IMR-90 (cell line): ENCODE measurements around the gene TENM4. TPM values are rescaled to one million over a fixed set of nuclear protein-coding genes. Genes with fewer than 3 reads are reported as not detected.

ENCODE experiments used
- ATAC-seq: fragments of 200-7000 bp; cut with Tn5 transposase; 2 replicates; pipeline ENCODE4 v1.9.1; 2020; ENCODE audit warnings: low read depth, mild to moderate bottlenecking, moderate library complexity
- BruUV-seq: library from RNA; stranded (reverse); fragments of 400-500 nt; replicated peaks from 2 replicates; lab custom pipeline; 2021; lab: Mats Ljungman, UMichigan
- CTCF ChIA-PET: fragments of 300-600 bp; formaldehyde crosslinking; extraction: SDS; loops from one replicate; lab custom pipeline; 2021; ENCODE audit warnings: antibody characterized with exemption; lab: Yijun Ruan, JAX
- POLR2A ChIA-PET: fragments of 300-600 bp; sonication (Branson Sonifier 250); formaldehyde crosslinking; loops from one replicate; lab custom pipeline; 2022; ENCODE audit warnings: antibody characterized with exemption; ENCODE audit not compliant: unreplicated experiment; lab: Charles Lee
- DNase-seq: peaks from one replicate; pipeline ENCODE4 v3.0.0; 2013
- H2AFZ ChIP-seq: replicated peaks from 2 replicates; pipeline ENCODE3; 2013; ENCODE audit warnings: low read length, mild to moderate bottlenecking; ENCODE audit not compliant: poor library complexity
- H2AK5ac ChIP-seq: 2 replicates; pipeline ENCODE4 v1.6.1; 2013; ENCODE audit warnings: low read depth, low read length, inconsistent platforms
- H2AK9ac ChIP-seq: replicated peaks from 2 replicates; pipeline ENCODE3; 2013; ENCODE audit warnings: mild to moderate bottlenecking, low read depth, low read length, moderate library complexity; ENCODE audit not compliant: poor library complexity
- H2BK120ac ChIP-seq: 2 replicates; pipeline ENCODE4 v1.6.1; 2013; ENCODE audit warnings: low read depth, low read length, inconsistent platforms
- H2BK15ac ChIP-seq: 3 replicates; pipeline ENCODE4 v1.6.1; 2013; ENCODE audit warnings: low read depth, low read length, inconsistent platforms
- H2BK20ac ChIP-seq: 2 replicates; pipeline ENCODE4 v1.6.1; 2013; ENCODE audit warnings: low read depth, mild to moderate bottlenecking, inconsistent platforms, low read length, moderate library complexity
- H2BK5ac ChIP-seq: 2 replicates; pipeline ENCODE4 v1.6.1; 2013; ENCODE audit warnings: mild to moderate bottlenecking, low read depth, low read length, inconsistent platforms; ENCODE audit not compliant: poor library complexity, severe bottlenecking
- H3K14ac ChIP-seq: replicated peaks from 2 replicates; pipeline ENCODE4 v1.6.1; 2013; ENCODE audit warnings: low read depth, low read length, inconsistent platforms
- H3K18ac ChIP-seq: 2 replicates; pipeline ENCODE4 v1.6.1; 2013; ENCODE audit warnings: low read depth, low read length, control low read depth
- H3K23ac ChIP-seq: 2 replicates; pipeline ENCODE4 v1.6.1; 2013; ENCODE audit warnings: low read depth, low read length, inconsistent platforms
- H3K27ac ChIP-seq: 2 replicates; pipeline ENCODE4 v1.5.1; 2013; ENCODE audit warnings: mild to moderate bottlenecking, control low read depth, low read length; ENCODE audit not compliant: insufficient read depth
- H3K27me3 ChIP-seq: 2 replicates; pipeline ENCODE4 v1.6.1; 2013; ENCODE audit warnings: low read length; ENCODE audit not compliant: control insufficient read depth, insufficient read depth
- H3K36me3 ChIP-seq: 2 replicates; pipeline ENCODE4 v1.6.1; 2013; ENCODE audit warnings: low read length, mixed read lengths; ENCODE audit not compliant: control insufficient read depth, insufficient read depth
- H3K4ac ChIP-seq: 2 replicates; pipeline ENCODE4 v1.6.1; 2013; ENCODE audit warnings: low read depth, low read length, inconsistent platforms
- H3K4me1 ChIP-seq: 2 replicates; pipeline ENCODE4 v1.6.1; 2013; ENCODE audit warnings: low read length, mixed read lengths; ENCODE audit not compliant: control insufficient read depth, insufficient read depth
- H3K4me2 ChIP-seq: 2 replicates; pipeline ENCODE4 v1.6.1; 2013; ENCODE audit warnings: low read depth, mild to moderate bottlenecking, control low read depth, low read length, moderate library complexity
- H3K4me3 ChIP-seq: 2 replicates; pipeline ENCODE4 v1.5.1; 2013; ENCODE audit warnings: low read depth, mild to moderate bottlenecking, control low read depth, low read length, moderate library complexity; ENCODE audit not compliant: insufficient read depth
- H3K56ac ChIP-seq: 2 replicates; pipeline ENCODE4 v1.6.1; 2013; ENCODE audit warnings: low read length, inconsistent platforms; ENCODE audit not compliant: insufficient read depth; ENCODE audit errors: extremely low read depth
- H3K79me1 ChIP-seq, 2 experiments: 2 replicates each; pipeline ENCODE4 v1.6.1; 2013; ENCODE audit warnings: low read length in 2 of 2, inconsistent platforms in 1 of 2, low read depth in 1 of 2
- H3K9ac ChIP-seq: 2 replicates; pipeline ENCODE4 v1.6.1; 2013; ENCODE audit warnings: low read depth, low read length, control low read depth
- H3K9me1 ChIP-seq: 2 replicates; pipeline ENCODE4 v1.6.1; 2013; ENCODE audit warnings: low read length, inconsistent platforms; ENCODE audit not compliant: insufficient read depth
- H3K9me3 ChIP-seq: 2 replicates; pipeline ENCODE4 v1.6.1; 2013; ENCODE audit warnings: low read length; ENCODE audit not compliant: control insufficient read depth, insufficient read depth
- H4K20me1 ChIP-seq: 2 replicates; pipeline ENCODE4 v1.6.1; 2013; ENCODE audit warnings: low read length, inconsistent platforms; ENCODE audit not compliant: insufficient read depth
- H4K5ac ChIP-seq: 2 replicates; pipeline ENCODE4 v1.6.1; 2013; ENCODE audit warnings: mild to moderate bottlenecking, low read depth, low read length, control low read depth
- H4K8ac ChIP-seq, 2 experiments: 2 replicates each; pipeline ENCODE4 v1.6.1; 2013; ENCODE audit warnings: low read depth in 2 of 2, low read length in 2 of 2, control low read depth in 1 of 2, inconsistent platforms in 1 of 2
- H4K91ac ChIP-seq: 2 replicates; pipeline ENCODE4 v1.6.1; 2013; ENCODE audit warnings: low read depth, low read length, inconsistent platforms; ENCODE audit not compliant: insufficient read depth
- BHLHE40 ChIP-seq: fragments of 150-350 bp; IDR thresholded peaks from 2 replicates; pipeline ENCODE4 v1.6.1; 2016; ENCODE audit warnings: mild to moderate bottlenecking, low read depth, low read length
- CEBPB ChIP-seq: IDR thresholded peaks from 2 replicates; pipeline ENCODE4 v1.6.1; 2012; ENCODE audit warnings: low read depth, low read length, improper control_type of control experiment
- CHD1 ChIP-seq: IDR thresholded peaks from 2 replicates; pipeline ENCODE4 v1.6.1; 2012; ENCODE audit warnings: low read depth, low read length, improper control_type of control experiment
- CTCF ChIP-seq: conservative IDR thresholded peaks from 2 replicates; pipeline ENCODE4 v1.5.1; 2012; ENCODE audit warnings: mild to moderate bottlenecking, low read depth, low read length, improper control_type of control experiment
- ELK1 ChIP-seq: fragments of 150-350 bp; IDR thresholded peaks from 2 replicates; pipeline ENCODE4 v1.6.1; 2016; ENCODE audit warnings: low read depth, mild to moderate bottlenecking, low read length, moderate library complexity, borderline replicate concordance
- FOS ChIP-seq: fragments of 150-350 bp; IDR thresholded peaks from 2 replicates; pipeline ENCODE4 v1.6.1; 2016; ENCODE audit warnings: low read depth, low read length
- MAFK ChIP-seq: IDR thresholded peaks from 2 replicates; pipeline ENCODE4 v1.6.1; 2012; ENCODE audit warnings: low read depth, low read length, improper control_type of control experiment
- MAZ ChIP-seq: IDR thresholded peaks from 2 replicates; pipeline ENCODE4 v1.6.1; 2012; ENCODE audit warnings: low read depth, mild to moderate bottlenecking, low read length, improper control_type of control experiment, moderate library complexity, borderline replicate concordance
- MXI1 ChIP-seq: IDR thresholded peaks from 2 replicates; pipeline ENCODE4 v1.6.1; 2012; ENCODE audit warnings: low read depth, mild to moderate bottlenecking, low read length, moderate library complexity, borderline replicate concordance
- NFE2L2 ChIP-seq: fragments of 150-350 bp; IDR thresholded peaks from 2 replicates; pipeline ENCODE4 v1.6.1; 2016; ENCODE audit warnings: low read depth, mild to moderate bottlenecking, low read length
- POLR2A ChIP-seq: IDR thresholded peaks from 2 replicates; pipeline ENCODE4 v1.6.1; 2012; ENCODE audit warnings: mild to moderate bottlenecking, low read depth, low read length
- RAD21 ChIP-seq: IDR thresholded peaks from 2 replicates; pipeline ENCODE4 v1.6.1; 2012; ENCODE audit warnings: low read length, improper control_type of control experiment
- RCOR1 ChIP-seq: IDR thresholded peaks from 2 replicates; pipeline ENCODE4 v1.6.1; 2012; ENCODE audit warnings: mild to moderate bottlenecking, low read length, improper control_type of control experiment; ENCODE audit not compliant: insufficient replicate concordance
- RFX5 ChIP-seq: IDR thresholded peaks from 2 replicates; pipeline ENCODE4 v1.8.0; 2012; ENCODE audit warnings: low read depth, mild to moderate bottlenecking, low read length, moderate library complexity
- SMC3 ChIP-seq: fragments of 150-350 bp; IDR thresholded peaks from 2 replicates; pipeline ENCODE4 v1.6.1; 2016; ENCODE audit warnings: low read depth, mild to moderate bottlenecking, antibody characterized with exemption, low read length, moderate library complexity
- USF2 ChIP-seq: fragments of 150-350 bp; IDR thresholded peaks from 2 replicates; pipeline ENCODE4 v1.6.1; 2017; ENCODE audit warnings: mild to moderate bottlenecking, antibody characterized with exemption, low read length, low read depth
- WGBS, 2 experiments: methylation state at CpG; one replicate each; pipeline versions ENCODE4 v1.1.5 to v1.1.7; 2013; ENCODE audit warnings: missing lambda C conversion rate in 2 of 2; ENCODE audit not compliant: insufficient read length in 1 of 2; ENCODE audit errors: extremely low coverage in 2 of 2; 5-methylcytosine and 5-hydroxymethylcytosine counted together
- dilution Hi-C: fragments of 300-500 bp; cut with HindIII; formaldehyde crosslinking; loops from one replicate; pipeline ENCODE4 v1.14.3; 2018; ENCODE audit warnings: low sequenced_read_pairs; ENCODE audit not compliant: unreplicated experiment
- in situ Hi-C: fragments of 300-500 bp; cut with MboI; formaldehyde crosslinking; loops from 3 replicates; pipeline ENCODE4 v1.14.3; 2019; ENCODE audit warnings: low sequenced_read_pairs, inconsistent platforms, mixed read lengths
- intact Hi-C: fragments of 100-400 bp; cut with micrococcal nuclease; formaldehyde crosslinking; loops from 2 replicates; pipeline ENCODE4 v1.10.0; 2022
- polyA plus RNA-seq, 3 experiments: library from polyadenylated mRNA; depleted of rRNA; stranded (reverse); fragments of >200 nt; gene quantifications; 2 replicates each; pipeline ENCODE4 v1.2.3, GENCODE V29; 2012; ENCODE audit warnings: low replicate concordance in 1 of 3
- total RNA-seq: library from RNA; depleted of rRNA; stranded (reverse); fragments of >200 nt; gene quantifications from 2 replicates; pipeline ENCODE4 v1.2.3, GENCODE V29; 2012

Gene TENM4
- total and polyA plus RNA-seq, 2 of the 4 experiments (the other 2 are of a cell fraction) = 7.4 to 9.0 TPM

GRCh38 chr11:79406376-79406775, 34.5 kb downstream of the TENM4 start:
- H2AFZ ChIP-seq = no peak overlapping the region
- intact Hi-C loops (no loop called here), dilution Hi-C loops (no loop called here), in situ Hi-C loops (no loop called here)
- H2BK120ac ChIP-seq = no peak overlapping the region
- H3K4me2 ChIP-seq = no peak overlapping the region
- H3K14ac ChIP-seq = no peak overlapping the region
- H2BK5ac ChIP-seq = no peak overlapping the region
- no peak overlapping the region for H2BK20ac ChIP-seq
- ChIA-PET POLR2A (interaction anchor here (0.6 kb wide), 1 partner anchor 420 kb away, joined by 5 read pairs; no protein-coding TSS in a partner anchor), CTCF (interaction anchor here (0.6 kb wide), 1 partner anchor 23 kb away, joined by 3 read pairs; no protein-coding TSS in a partner anchor)
- no peak overlapping the region for H2AK9ac ChIP-seq
- no peaks in the 10 kb centered on the region for H3K9me3 ChIP-seq
- no peak for ATAC-seq
- no peak overlapping the region for H3K4me3 ChIP-seq
- no peak overlapping the region for H3K56ac ChIP-seq
- no peaks in the 10 kb centered on the region for H3K27me3 ChIP-seq
- no peak overlapping the region for H3K4ac ChIP-seq
- no peaks in the 10 kb centered on the region; the same call in 1 of the 2 replicates for H3K36me3 ChIP-seq
- no peak overlapping the region for H3K18ac ChIP-seq
- no peak overlapping the region for H4K8ac ChIP-seq
- no peak overlapping the region for H4K91ac ChIP-seq
- H3K23ac ChIP-seq = no peak overlapping the region
- H3K9me1 ChIP-seq = peaks cover 8% of the 10 kb centered on the region; the same call in 1 of the 2 replicates
- H4K20me1 ChIP-seq = no peaks in the 10 kb centered on the region
- H3K27ac ChIP-seq = no peak overlapping the region
- no peak overlapping the region for H2AK5ac ChIP-seq
- peaks cover 0 to 24% of the 10 kb centered on the region in 2 experiments; a peak in 3 of 4 replicates for H3K79me1 ChIP-seq
- no CpG with 5 or more reads among the region's 5 CpGs for WGBS, 2 experiments
- H4K5ac ChIP-seq = no peak overlapping the region
- H2BK15ac ChIP-seq = no peak overlapping the region
- no TSS peak for BruUV-seq
- H3K4me1 ChIP-seq = peaks cover 4% of the 10 kb centered on the region; the same call in 1 of the 2 replicates
- DNase-seq = no peak
- H3K9ac ChIP-seq = no peak overlapping the region
- TF ChIP-seq ELK1 (no peak), FOS (no peak), POLR2A (no peak), CEBPB (no peak), USF2 (no peak), MAFK (no peak), RCOR1 (no peak), MXI1 (no peak), CTCF (no peak), SMC3 (no peak), NFE2L2 (no peak), BHLHE40 (no peak), CHD1 (no peak), RFX5 (no peak), MAZ (no peak), RAD21 (no peak)
